ENCODE measurements around the gene PRR22. TPM values are rescaled to one million over a fixed set of nuclear protein-coding genes. Genes with fewer than 3 reads are reported as not detected.

Gene PRR22
- total and polyA plus RNA-seq, 9 of the 15 experiments (the other 6 are each of a cell fraction or from before 2014, with no cell fraction given): 0.03 to 12.0 (median 2.0) TPM; not detected in 1

GRCh38 chr19:5790559-5791520 lies 6.3 kb upstream of the PRR22 start, which contains the start of gene DUS3L (continued):
- TF ChIP-seq NR2C1 (IDR thresholded peaks at IDR 0.05) (peak; percentile 100), NR2C1 (tag; IDR thresholded peaks at IDR 0.05) (peak; percentile 99), ESRRB (CRISPR knock-in tag; IDR thresholded peaks at IDR 0.05; ENCODE audit: borderline replicate concordance) (no peak), ZNF436 (CRISPR knock-in tag; IDR thresholded peaks at IDR 0.05) (0 out of 2 replicates have a peak, but pooled peaks have one; percentile 51), POU5F1 (IDR thresholded peaks at IDR 0.05; ENCODE audit: borderline replicate concordance, low read depth, low read length, partially characterized antibody) (peak; percentile 10), KDM1A (IDR thresholded peaks at IDR 0.05) (no peak), FOXK2 (conservative IDR thresholded peaks at IDR 0.05 in 1 of 2, IDR thresholded peaks at IDR 0.05 in 1 of 2; ENCODE audit: low read depth in 2 of 2) (peak; percentile 62 to 77), KAT8 (IDR thresholded peaks at IDR 0.05; ENCODE audit: low read depth) (no peak), SP2 (IDR thresholded peaks at IDR 0.05; ENCODE audit: extremely low read depth, low read depth, low read length, poor library complexity, severe bottlenecking) (no peak), HINFP (tag; conservative IDR thresholded peaks at IDR 0.05; ENCODE audit: low read depth) (no peak), ZNF707 (CRISPR knock-in tag; conservative IDR thresholded peaks at IDR 0.05) (no peak), NR0B1 (IDR thresholded peaks at IDR 0.05; ENCODE audit: partially characterized antibody) (no peak), POLR2A (conservative IDR thresholded peaks at IDR 0.05) (peak; percentile 98), ZBTB34 (CRISPR knock-in tag; IDR thresholded peaks at IDR 0.05) (no peak), SIN3A (IDR thresholded peaks at IDR 0.05; ENCODE audit: borderline replicate concordance in 2 of 2, control insufficient read depth in 1 of 2, low read depth in 2 of 2, low read length in 2 of 2) (peak; percentile 89 to 90; a peak in 3 of 4 replicates), MEF2D (tag; conservative IDR thresholded peaks at IDR 0.05; ENCODE audit: low read depth) (0 out of 2 replicates have a peak, but pooled peaks have one; percentile 22), TAF15 (IDR thresholded peaks at IDR 0.05; ENCODE audit: low read depth, low read length) (no peak), SREBF2 (CRISPR knock-in tag; IDR thresholded peaks at IDR 0.05) (no peak)

Measured in K562 (cell line).